ENCODE results near the gene CSNK1G3.
"Not testable (repeated sequence)": the region's sequence is repeated elsewhere in the genome, so short reads cannot be mapped to it uniquely, and the experiment has no call there.

The CSNK1G3 gene

DNA sequence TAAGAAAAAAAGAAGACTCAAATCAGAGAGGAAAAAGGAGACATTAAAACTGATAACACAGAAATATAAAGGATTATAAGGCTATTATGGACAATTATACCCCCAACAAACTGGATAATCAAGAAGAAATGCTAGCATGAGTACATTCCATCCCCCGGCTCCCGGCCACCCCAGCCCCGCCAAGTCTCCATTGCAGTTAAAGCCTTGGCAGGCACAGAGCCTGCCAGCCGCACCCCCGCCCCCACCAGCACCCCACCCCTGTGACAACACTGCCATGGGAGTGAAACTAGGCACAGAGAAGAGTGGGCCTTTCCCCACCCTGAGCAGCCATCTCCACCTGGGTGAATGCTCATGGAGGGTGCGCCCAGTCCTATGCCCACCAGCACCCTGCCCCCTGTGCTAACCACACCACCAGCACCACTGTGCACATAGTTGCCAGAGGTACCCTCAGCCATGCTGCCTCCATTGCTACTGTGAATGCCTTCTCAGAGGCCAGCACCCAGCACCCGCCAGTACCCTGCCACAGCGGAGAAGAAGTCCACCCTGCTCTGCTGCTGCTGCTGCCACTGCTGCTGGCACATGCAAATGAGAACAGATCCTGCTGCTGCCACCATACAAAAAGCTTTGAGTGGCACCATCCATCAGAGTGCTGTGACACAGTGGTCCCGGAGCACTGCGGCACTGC, 117.0 kb downstream of the CSNK1G3 start:
- H4K8ac ChIP-seq (ENCODE audit: low read depth, low read length): no peak overlapping the region
- no peak overlapping the region for H4K12ac ChIP-seq (ENCODE audit: low read depth, low read length)
- H3K18ac ChIP-seq (ENCODE audit: low read length): no peak overlapping the region
- no peak overlapping the region for H3K4me3 ChIP-seq (ENCODE audit: low read depth, low read length)
- no peak overlapping the region for H3K23ac ChIP-seq (ENCODE audit: low read length)
- no peak overlapping the region for H3K9ac ChIP-seq (ENCODE audit: low read length)
- no peak overlapping the region for H4K91ac ChIP-seq (ENCODE audit: low read depth, low read length)
- no peaks in the 10 kb centered on the region for H3K4me1 ChIP-seq (ENCODE audit: control insufficient read depth in 1 of 2, insufficient read depth in 2 of 2, low read length in 2 of 2)
- no peak overlapping the region for H3K14ac ChIP-seq (ENCODE audit: low read length)
- no peak for DNase-seq
- H2AFZ ChIP-seq (ENCODE audit: insufficient read depth, low read length, poor library complexity): no peak overlapping the region
- H2BK120ac ChIP-seq (ENCODE audit: insufficient read depth, low read length, poor library complexity): no peak overlapping the region
- H3K79me2 ChIP-seq (ENCODE audit: control insufficient read depth, insufficient read depth, low read length, poor library complexity): no peaks in the 10 kb centered on the region
- no peak overlapping the region for H3K4me2 ChIP-seq (ENCODE audit: low read length)
- H3K27me3 ChIP-seq (ENCODE audit: insufficient read depth, low read length): no peaks in the 10 kb centered on the region
- H3K27ac ChIP-seq (ENCODE audit: low read depth, low read length): no peak overlapping the region
- no CpG with 5 or more reads among the region's 10 CpGs for WGBS (ENCODE audit: extremely low coverage, insufficient coverage, insufficient read length)
- H2BK5ac ChIP-seq (ENCODE audit: low read depth, low read length, poor library complexity): no peak overlapping the region
- no peak overlapping the region for H3K4ac ChIP-seq (ENCODE audit: low read depth, low read length)
- H2BK12ac ChIP-seq (ENCODE audit: low read length): no peak overlapping the region
- H2AK5ac ChIP-seq (ENCODE audit: low read length): no peak overlapping the region
- H3K79me1 ChIP-seq (ENCODE audit: low read length): no peaks in the 10 kb centered on the region
- H3K36me3 ChIP-seq (ENCODE audit: control insufficient read depth in 1 of 2, insufficient read depth in 2 of 2, low read length in 2 of 2): no peaks in the 10 kb centered on the region
- peaks cover 7% of the 10 kb centered on the region for H3K9me3 ChIP-seq (ENCODE audit: insufficient read depth, low read depth, low read length)

DNA sequence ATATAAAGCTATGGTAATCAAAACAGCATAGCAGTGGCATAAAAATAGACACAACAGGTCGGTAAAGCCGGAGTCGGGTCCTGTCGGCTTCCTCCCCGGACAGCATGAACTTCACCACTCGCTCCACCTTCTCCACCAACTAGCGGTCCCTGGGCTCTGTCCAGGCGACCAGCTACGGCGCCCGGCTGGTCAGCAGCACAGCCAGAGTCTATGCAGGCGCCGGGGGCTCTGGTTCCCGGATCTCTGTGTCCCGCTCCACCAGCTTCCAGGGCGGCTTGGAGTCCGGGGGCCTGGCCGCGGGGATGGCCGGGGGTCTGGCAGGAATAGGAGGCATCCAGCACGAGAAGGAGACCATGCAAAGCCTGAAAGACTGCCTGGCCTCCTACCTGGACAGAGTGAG, 124.0 kb downstream of the CSNK1G3 start:
- no peak overlapping the region for H3K14ac ChIP-seq (ENCODE audit: low read length)
- no peak overlapping the region for H3K23ac ChIP-seq (ENCODE audit: low read length)
- WGBS (ENCODE audit: extremely low coverage, insufficient coverage, insufficient read length): no CpG with 5 or more reads among the region's 21 CpGs
- H3K79me1 ChIP-seq (ENCODE audit: low read length): no peaks in the 10 kb centered on the region
- H4K91ac ChIP-seq (ENCODE audit: low read depth, low read length): no peak overlapping the region
- no peak overlapping the region for H3K4ac ChIP-seq (ENCODE audit: low read depth, low read length)
- no peak overlapping the region for H3K27ac ChIP-seq (ENCODE audit: low read depth, low read length)
- no peaks in the 10 kb centered on the region for H3K79me2 ChIP-seq (ENCODE audit: control insufficient read depth, insufficient read depth, low read length, poor library complexity)
- H2BK5ac ChIP-seq (ENCODE audit: low read depth, low read length, poor library complexity): no peak overlapping the region
- no peak overlapping the region for H2AFZ ChIP-seq (ENCODE audit: insufficient read depth, low read length, poor library complexity)
- H3K4me3 ChIP-seq (ENCODE audit: low read depth, low read length): no peak overlapping the region
- no peak overlapping the region for H2AK5ac ChIP-seq (ENCODE audit: low read length)
- no peak overlapping the region for H2BK12ac ChIP-seq (ENCODE audit: low read length)
- no peak overlapping the region for H4K12ac ChIP-seq (ENCODE audit: low read depth, low read length)
- H3K4me1 ChIP-seq (ENCODE audit: control insufficient read depth in 1 of 2, insufficient read depth in 2 of 2, low read length in 2 of 2): no peaks in the 10 kb centered on the region
- H3K36me3 ChIP-seq (ENCODE audit: control insufficient read depth in 1 of 2, insufficient read depth in 2 of 2, low read length in 2 of 2): no peaks in the 10 kb centered on the region
- no peaks in the 10 kb centered on the region for H3K9me3 ChIP-seq (ENCODE audit: insufficient read depth, low read depth, low read length)
- H3K18ac ChIP-seq (ENCODE audit: low read length): no peak overlapping the region
- H3K27me3 ChIP-seq (ENCODE audit: insufficient read depth, low read length): no peaks in the 10 kb centered on the region
- H2BK120ac ChIP-seq (ENCODE audit: insufficient read depth, low read length, poor library complexity): no peak overlapping the region
- DNase-seq: no peak
- no peak overlapping the region for H4K8ac ChIP-seq (ENCODE audit: low read depth, low read length)
- H3K4me2 ChIP-seq (ENCODE audit: low read length): no peak overlapping the region
- H3K9ac ChIP-seq (ENCODE audit: low read length): no peak overlapping the region

DNA sequence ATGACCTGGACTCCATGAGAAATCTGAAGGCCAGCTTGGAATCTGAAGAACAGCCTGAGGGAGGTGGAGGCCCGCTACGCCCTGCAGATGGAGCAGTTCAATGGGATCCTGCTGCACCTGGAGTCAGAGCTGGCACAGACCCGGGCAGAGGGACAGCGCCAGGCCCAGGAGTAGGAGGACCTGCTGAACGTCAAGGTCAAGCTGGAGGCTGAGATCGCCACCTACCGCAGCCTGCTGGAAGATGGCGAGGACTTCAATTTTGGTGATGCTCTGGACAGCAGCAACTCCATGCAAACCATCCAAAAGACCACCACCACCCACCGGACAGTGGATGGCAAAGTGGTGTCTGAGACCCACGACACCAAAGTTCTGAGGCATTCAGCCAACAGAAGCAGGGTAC, 125.1 kb downstream of the CSNK1G3 start:
- DNase-seq: not testable (repeated sequence)

DNA sequence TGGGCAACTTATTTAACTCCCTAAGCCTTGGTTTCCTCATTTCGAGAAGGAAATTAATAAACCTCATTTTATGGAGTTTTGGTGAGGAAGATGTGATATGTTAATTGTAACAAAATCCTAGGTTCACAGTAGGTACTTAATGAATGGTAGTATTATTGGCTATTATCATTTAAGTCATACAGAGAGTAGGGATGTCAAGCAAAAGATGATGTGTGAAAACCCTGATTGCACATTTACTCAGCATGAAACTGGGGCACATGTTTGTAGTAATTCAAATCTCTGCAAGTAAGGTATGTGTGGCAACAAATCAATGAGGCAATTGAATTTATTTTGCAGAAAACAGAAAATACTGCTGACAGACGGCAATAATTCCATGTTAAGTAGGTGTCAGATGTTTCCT, 127.3 kb downstream of the CSNK1G3 start:
- Histone ChIP-seq H3K4me1 (ENCODE audit: control insufficient read depth in 1 of 2, insufficient read depth in 2 of 2, low read length in 2 of 2) (no peaks in the 10 kb centered on the region), H2AFZ (ENCODE audit: insufficient read depth, low read length, poor library complexity) (no peak overlapping the region), H2AK5ac (ENCODE audit: low read length) (no peak overlapping the region), H4K91ac (ENCODE audit: low read depth, low read length) (no peak overlapping the region), H3K36me3 (ENCODE audit: control insufficient read depth in 1 of 2, insufficient read depth in 2 of 2, low read length in 2 of 2) (no peaks in the 10 kb centered on the region), H3K14ac (ENCODE audit: low read length) (no peak overlapping the region), H4K12ac (ENCODE audit: low read depth, low read length) (no peak overlapping the region), H3K9ac (ENCODE audit: low read length) (no peak overlapping the region), H3K79me1 (ENCODE audit: low read length) (no peaks in the 10 kb centered on the region), H3K4ac (ENCODE audit: low read depth, low read length) (no peak overlapping the region), H3K27me3 (ENCODE audit: insufficient read depth, low read length) (no peaks in the 10 kb centered on the region), H4K8ac (ENCODE audit: low read depth, low read length) (no peak overlapping the region), H3K9me3 (ENCODE audit: insufficient read depth, low read depth, low read length) (no peaks in the 10 kb centered on the region), H3K27ac (ENCODE audit: low read depth, low read length) (no peak overlapping the region), H2BK12ac (ENCODE audit: low read length) (no peak overlapping the region), H2BK5ac (ENCODE audit: low read depth, low read length, poor library complexity) (no peak overlapping the region), H3K18ac (ENCODE audit: low read length) (no peak overlapping the region), H3K79me2 (ENCODE audit: control insufficient read depth, insufficient read depth, low read length, poor library complexity) (no peaks in the 10 kb centered on the region), H2BK120ac (ENCODE audit: insufficient read depth, low read length, poor library complexity) (no peak overlapping the region), H3K4me3 (ENCODE audit: low read depth, low read length) (no peak overlapping the region), H3K23ac (ENCODE audit: low read length) (no peak overlapping the region), H3K4me2 (ENCODE audit: low read length) (no peak overlapping the region)
- WGBS (ENCODE audit: extremely low coverage, insufficient coverage, insufficient read length): no CpG with 5 or more reads among the region's 2 CpGs
- no peak for DNase-seq

More for the DNA sequence above, 125.1 kb downstream of the CSNK1G3 start:
- H4K8ac ChIP-seq (ENCODE audit: low read depth, low read length); H3K23ac ChIP-seq (ENCODE audit: low read length); H3K9ac ChIP-seq (ENCODE audit: low read length); H2BK120ac ChIP-seq (ENCODE audit: insufficient read depth, low read length, poor library complexity); H3K4me3 ChIP-seq (ENCODE audit: low read depth, low read length); H3K4me1 ChIP-seq (ENCODE audit: control insufficient read depth in 1 of 2, insufficient read depth in 2 of 2, low read length in 2 of 2); H4K91ac ChIP-seq (ENCODE audit: low read depth, low read length); H2BK5ac ChIP-seq (ENCODE audit: low read depth, low read length, poor library complexity); H3K27ac ChIP-seq (ENCODE audit: low read depth, low read length); H3K79me2 ChIP-seq (ENCODE audit: control insufficient read depth, insufficient read depth, low read length, poor library complexity); H2BK12ac ChIP-seq (ENCODE audit: low read length); H3K36me3 ChIP-seq (ENCODE audit: control insufficient read depth in 1 of 2, insufficient read depth in 2 of 2, low read length in 2 of 2); H3K4ac ChIP-seq (ENCODE audit: low read depth, low read length); H3K14ac ChIP-seq (ENCODE audit: low read length); H3K18ac ChIP-seq (ENCODE audit: low read length); H3K27me3 ChIP-seq (ENCODE audit: insufficient read depth, low read length); H4K12ac ChIP-seq (ENCODE audit: low read depth, low read length); H3K4me2 ChIP-seq (ENCODE audit: low read length); H3K79me1 ChIP-seq (ENCODE audit: low read length); H2AFZ ChIP-seq (ENCODE audit: insufficient read depth, low read length, poor library complexity); H3K9me3 ChIP-seq (ENCODE audit: insufficient read depth, low read depth, low read length); H2AK5ac ChIP-seq (ENCODE audit: low read length): not testable (repeated sequence)
- no CpG with 5 or more reads among the region's 10 CpGs for WGBS (ENCODE audit: extremely low coverage, insufficient coverage, insufficient read length)
